ENCODE data around the gene FKBP6. TPM values are rescaled to one million over a fixed set of nuclear protein-coding genes. Genes with fewer than 3 reads are reported as not detected.

FKBP6 gene
- total and polyA plus RNA-seq, 2 of the 13 experiments (the other 11 are each of a cell fraction or from before 2014, with no cell fraction given): 0.07 to 0.20 TPM

GRCh38 chr7:73308665-73309214 is 19.2 kb upstream of the FKBP6 start, which contains the start of gene NSUN5 (continued):
- TF ChIP-seq ZNF557 (CRISPR knock-in tag; IDR thresholded peaks at IDR 0.05) (peak; percentile 92; the same call in 1 of the 2 replicates), HNRNPLL (IDR thresholded peaks at IDR 0.05; ENCODE audit: low read depth, low read length, poor library complexity, severe bottlenecking) (peak; percentile 35), NPAS2 (CRISPR knock-in tag; IDR thresholded peaks at IDR 0.05; ENCODE audit: borderline replicate concordance) (no peak), MED1 (CRISPR knock-in tag; IDR thresholded peaks at IDR 0.05) (peak; percentile 87), ZNF703 (CRISPR knock-in tag; IDR thresholded peaks at IDR 0.05; ENCODE audit: borderline replicate concordance) (no peak), SMYD3 (CRISPR knock-in tag; IDR thresholded peaks at IDR 0.05) (0 out of 2 replicates have a peak, but pooled peaks have one; percentile 32), ZNF773 (CRISPR knock-in tag; IDR thresholded peaks at IDR 0.05; ENCODE audit: borderline replicate concordance) (peak; percentile 85; the same call in 1 of the 2 replicates), KLF15 (CRISPR knock-in tag; IDR thresholded peaks at IDR 0.05; ENCODE audit: borderline replicate concordance) (0 out of 2 replicates have a peak, but pooled peaks have one; percentile 33), TEF (CRISPR knock-in tag; IDR thresholded peaks at IDR 0.05) (peak; percentile 87; the same call in 1 of the 2 replicates), JUNB (CRISPR knock-in tag; IDR thresholded peaks at IDR 0.05; ENCODE audit: borderline replicate concordance) (no peak; the same call in 1 of the 2 replicates), ZNF510 (CRISPR knock-in tag; IDR thresholded peaks at IDR 0.05; ENCODE audit: low read depth) (peak; percentile 83; the same call in 1 of the 2 replicates), ZNF883 (CRISPR knock-in tag; IDR thresholded peaks at IDR 0.05; ENCODE audit: not compliant biosample characterization) (peak; percentile 78), SNAPC5 (CRISPR knock-in tag; IDR thresholded peaks at IDR 0.05; ENCODE audit: borderline replicate concordance) (no peak; the same call in none of the 2 replicates), FOXK1 (CRISPR knock-in tag; IDR thresholded peaks at IDR 0.05; ENCODE audit: borderline replicate concordance, low read depth) (peak; percentile 64; the same call in 1 of the 2 replicates), ZFP1 (CRISPR knock-in tag; IDR thresholded peaks at IDR 0.05) (0 out of 2 replicates have a peak, but pooled peaks have one; percentile 50), GPBP1L1 (CRISPR knock-in tag; IDR thresholded peaks at IDR 0.05) (no peak), ZNF180 (CRISPR knock-in tag; IDR thresholded peaks at IDR 0.05; ENCODE audit: borderline replicate concordance, low read depth) (peak; percentile 47; the same call in 1 of the 2 replicates), ARHGAP35 (CRISPR knock-in tag; IDR thresholded peaks at IDR 0.05; ENCODE audit: borderline replicate concordance) (peak; percentile 92), SYNCRIP (IDR thresholded peaks at IDR 0.05; ENCODE audit: insufficient read depth, low read depth, low read length) (no peak), ZNF562 (CRISPR knock-in tag; IDR thresholded peaks at IDR 0.05; ENCODE audit: borderline replicate concordance) (no peak; the same call in 1 of the 2 replicates)
- TF ChIP-seq, protein P1, sequence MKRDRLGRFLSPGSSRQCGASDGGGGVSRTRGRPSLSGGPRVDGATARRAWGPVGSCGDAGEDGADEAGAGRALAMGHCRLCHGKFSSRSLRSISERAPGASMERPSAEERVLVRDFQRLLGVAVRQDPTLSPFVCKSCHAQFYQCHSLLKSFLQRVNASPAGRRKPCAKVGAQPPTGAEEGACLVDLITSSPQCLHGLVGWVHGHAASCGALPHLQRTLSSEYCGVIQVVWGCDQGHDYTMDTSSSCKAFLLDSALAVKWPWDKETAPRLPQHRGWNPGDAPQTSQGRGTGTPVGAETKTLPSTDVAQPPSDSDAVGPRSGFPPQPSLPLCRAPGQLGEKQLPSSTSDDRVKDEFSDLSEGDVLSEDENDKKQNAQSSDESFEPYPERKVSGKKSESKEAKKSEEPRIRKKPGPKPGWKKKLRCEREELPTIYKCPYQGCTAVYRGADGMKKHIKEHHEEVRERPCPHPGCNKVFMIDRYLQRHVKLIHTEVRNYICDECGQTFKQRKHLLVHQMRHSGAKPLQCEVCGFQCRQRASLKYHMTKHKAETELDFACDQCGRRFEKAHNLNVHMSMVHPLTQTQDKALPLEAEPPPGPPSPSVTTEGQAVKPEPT (CRISPR knock-in tag; IDR thresholded peaks at IDR 0.05; ENCODE audit: low read depth): peak; percentile 92
- TF ChIP-seq, protein P2, sequence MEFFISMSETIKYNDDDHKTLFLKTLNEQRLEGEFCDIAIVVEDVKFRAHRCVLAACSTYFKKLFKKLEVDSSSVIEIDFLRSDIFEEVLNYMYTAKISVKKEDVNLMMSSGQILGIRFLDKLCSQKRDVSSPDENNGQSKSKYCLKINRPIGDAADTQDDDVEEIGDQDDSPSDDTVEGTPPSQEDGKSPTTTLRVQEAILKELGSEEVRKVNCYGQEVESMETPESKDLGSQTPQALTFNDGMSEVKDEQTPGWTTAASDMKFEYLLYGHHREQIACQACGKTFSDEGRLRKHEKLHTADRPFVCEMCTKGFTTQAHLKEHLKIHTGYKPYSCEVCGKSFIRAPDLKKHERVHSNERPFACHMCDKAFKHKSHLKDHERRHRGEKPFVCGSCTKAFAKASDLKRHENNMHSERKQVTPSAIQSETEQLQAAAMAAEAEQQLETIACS (CRISPR knock-in tag; IDR thresholded peaks at IDR 0.05): peak; percentile 59

All from HepG2 (cell line).